Cardiac muscle cell (in vitro differentiated cells and primary cell): ENCODE results near the gene SLC1A2. TPM values are rescaled to one million over a fixed set of nuclear protein-coding genes. Genes with fewer than 3 reads are reported as not detected.

Experiments
- DNase-seq, 2 donors: peaks; one replicate each; pipeline versions ENCODE4 v3.0.0 to v3.0.0-alpha.2; 2010 to 2017; ENCODE audit warnings: low read depth in 1 of 2, low spot score in 1 of 2
- H3K27ac ChIP-seq: fragments of 200-600 bp; sonication (generic); 2 replicates; pipeline ENCODE4 v1.5.1; 2016
- H3K27me3 ChIP-seq: fragments of 200-600 bp; sonication (generic); 2 replicates; pipeline ENCODE4 v1.6.0; 2016; ENCODE audit warnings: control low read depth
- H3K36me3 ChIP-seq: fragments of 200-600 bp; sonication (generic); 2 replicates; pipeline ENCODE4 v1.5.1; 2016; ENCODE audit warnings: control low read depth
- H3K4me1 ChIP-seq: fragments of 200-600 bp; sonication (generic); 2 replicates; pipeline ENCODE4 v1.8.1; 2017; ENCODE audit warnings: low read depth, mild to moderate bottlenecking, mixed run types
- H3K4me3 ChIP-seq: fragments of 200-600 bp; sonication (generic); 2 replicates; pipeline ENCODE4 v1.5.1; 2016; ENCODE audit warnings: mild to moderate bottlenecking
- H3K9me3 ChIP-seq: fragments of 200-600 bp; sonication (generic); 2 replicates; pipeline ENCODE4 v1.5.1; 2017; ENCODE audit warnings: low read depth, mild to moderate bottlenecking, control low read depth
- CTCF ChIP-seq: IDR thresholded peaks from 2 replicates; pipeline ENCODE4 v1.5.1; 2012; ENCODE audit warnings: low read depth, mild to moderate bottlenecking, low read length
- polyA plus RNA-seq: library from polyadenylated mRNA; unstranded; fragments of >200 nt; fragmentation: Nextera tagmentation; extraction: Ambion mirVana; gene quantifications from 2 replicates; pipeline ENCODE4 v1.2.1, GENCODE V29; 2016
- total RNA-seq: library from RNA; depleted of rRNA; stranded (reverse); fragments of >200 nt; gene quantifications from 2 replicates; pipeline ENCODE4 v1.2.3, GENCODE V29; 2016

SLC1A2 gene
- total and polyA plus RNA-seq, 2 experiments from 2014 or later: 0.76 to 1.3 TPM

DNA sequence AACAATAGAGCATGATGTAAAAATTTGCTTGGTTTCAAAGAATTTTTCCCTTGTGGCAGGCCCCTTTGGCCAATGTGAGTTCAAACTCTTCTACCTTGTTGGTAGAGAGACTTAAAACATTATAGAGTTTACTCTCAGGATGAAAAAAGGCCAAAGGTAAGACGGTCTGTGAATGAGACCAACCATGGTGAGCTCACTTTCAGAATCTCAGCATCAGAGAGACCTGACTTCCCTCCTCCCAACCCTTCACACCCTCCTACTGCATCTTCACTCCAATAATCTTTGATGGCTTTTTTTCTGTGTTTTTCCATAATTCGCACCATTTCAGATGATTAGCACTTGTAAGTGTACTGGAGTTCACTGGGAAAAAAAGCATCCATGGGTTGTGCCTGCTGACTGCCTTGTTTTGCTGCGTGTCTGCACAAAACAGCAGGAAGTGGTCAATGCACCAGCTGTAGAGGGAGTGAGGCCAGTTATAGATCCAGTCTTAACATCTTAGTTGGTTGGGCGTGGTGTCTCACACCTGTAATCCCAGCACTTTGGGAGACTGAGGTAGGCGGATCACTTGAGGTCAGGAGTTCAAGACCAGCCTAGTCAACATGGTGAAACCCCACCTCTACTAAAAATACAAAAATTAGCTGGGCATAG, 64.1 kb downstream of the SLC1A2 start:
- H3K4me1 ChIP-seq: peaks cover 13% of the 10 kb centered on the region
- TF ChIP-seq CTCF: no peak
- H3K27ac ChIP-seq: no peak overlapping the region
- no peak overlapping the region for H3K4me3 ChIP-seq
- H3K27me3 ChIP-seq: no peaks in the 10 kb centered on the region
- no peak for DNase-seq
- H3K36me3 ChIP-seq: no peaks in the 10 kb centered on the region
- no peaks in the 10 kb centered on the region for H3K9me3 ChIP-seq

DNA sequence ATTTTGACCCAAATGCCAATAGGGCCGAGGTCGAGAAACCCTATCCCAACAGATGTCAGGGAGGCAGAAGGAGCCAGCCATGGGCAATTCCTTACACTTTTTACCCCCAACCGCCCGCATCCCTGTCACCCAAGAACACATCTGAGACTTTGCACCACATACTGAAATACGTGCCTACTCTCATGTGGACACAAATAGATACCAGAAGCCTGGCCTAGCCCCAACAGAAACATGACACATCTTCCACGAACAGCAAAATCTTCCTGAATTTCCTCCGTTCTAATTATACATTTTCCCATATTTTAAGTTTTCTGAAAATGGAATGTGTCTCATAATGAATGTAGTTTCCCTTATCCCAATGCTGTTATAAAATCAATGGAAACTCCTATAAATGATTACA, 64.7 kb downstream of the SLC1A2 start:
- Histone ChIP-seq H3K4me3 (no peak overlapping the region), H3K9me3 (no peaks in the 10 kb centered on the region), H3K27ac (no peak overlapping the region), H3K36me3 (no peaks in the 10 kb centered on the region), H3K4me1 (peaks cover 13% of the 10 kb centered on the region), H3K27me3 (no peaks in the 10 kb centered on the region)
- no peak for DNase-seq
- TF ChIP-seq CTCF: no peak

DNA sequence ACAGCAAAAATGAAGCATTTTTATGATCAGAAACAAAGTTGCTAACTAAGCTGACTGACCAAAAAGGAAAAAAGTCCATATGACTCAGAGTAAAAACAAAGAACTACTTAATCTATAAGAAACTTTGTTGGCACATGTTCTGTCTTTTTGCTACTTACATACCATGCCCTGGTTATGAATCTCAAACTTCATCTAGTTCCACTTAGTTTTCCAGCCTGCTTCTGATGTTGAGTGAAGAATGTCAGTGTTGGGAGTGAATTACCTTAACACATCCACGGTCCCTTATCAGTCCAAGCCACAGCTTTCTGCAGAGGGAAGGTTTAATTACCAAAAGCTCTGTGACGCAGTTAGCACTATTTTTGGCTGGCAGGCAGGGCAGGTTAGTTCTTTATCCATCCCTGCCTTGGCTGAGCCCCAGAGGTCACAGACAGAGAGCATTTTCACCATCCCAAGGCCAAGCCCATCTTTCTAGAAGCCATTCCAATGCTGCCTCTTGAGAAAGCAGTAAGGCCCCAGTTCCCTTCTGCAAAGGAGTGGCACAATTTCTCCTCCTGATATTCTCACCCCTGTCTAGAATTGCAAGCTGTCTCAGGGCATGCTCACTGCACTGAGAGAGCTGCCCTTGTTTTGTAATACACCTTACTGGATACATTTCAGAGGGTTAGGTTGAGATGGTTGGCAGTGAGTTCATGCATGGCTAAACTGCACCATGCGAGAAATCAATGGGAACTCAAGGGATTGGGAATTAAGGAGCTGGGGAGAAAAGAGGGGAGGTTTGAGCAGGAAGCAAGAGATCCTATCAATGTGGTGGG, 67.1 kb downstream of the SLC1A2 start:
- DNase-seq: peak; percentile 40 to 52
- H3K4me3 ChIP-seq: no peak overlapping the region
- TF ChIP-seq CTCF: no peak
- H3K27ac ChIP-seq: peak overlapping the region; percentile 56
- no peaks in the 10 kb centered on the region for H3K9me3 ChIP-seq
- H3K27me3 ChIP-seq: no peaks in the 10 kb centered on the region
- no peaks in the 10 kb centered on the region for H3K36me3 ChIP-seq
- peaks cover 13% of the 10 kb centered on the region for H3K4me1 ChIP-seq

GRCh38 chr11:35349897-35350296, 69.5 kb downstream of the SLC1A2 start:
- no peaks in the 10 kb centered on the region for H3K36me3 ChIP-seq

More at GRCh38 chr11:35349897-35350296, 69.5 kb downstream of the SLC1A2 start:
- no peaks in the 10 kb centered on the region for H3K27me3 ChIP-seq
- no peak overlapping the region for H3K27ac ChIP-seq
- peaks cover 13% of the 10 kb centered on the region for H3K4me1 ChIP-seq
- DNase-seq: no peak
- no peaks in the 10 kb centered on the region for H3K9me3 ChIP-seq
- H3K4me3 ChIP-seq: no peak overlapping the region
- no peak for TF ChIP-seq CTCF
